CD4-positive, CD25-positive, alpha-beta regulatory T cell (primary cell): ENCODE measurements around the gene CAMK1D. TPM values are rescaled to one million over a fixed set of nuclear protein-coding genes. Genes with fewer than 3 reads are reported as not detected.
A peak's percentile ranks its signal among the peaks of the same experiment; 100 is the strongest.

Experiments
- ATAC-seq, 2 donors: fragments of 150-1000 bp; cut with Tn5 transposase; one replicate each; pipeline ENCODE4 v1.10.0; 2021; ENCODE audit warnings: low read depth in 2 of 2, moderate number of reproducible peaks in 2 of 2, moderate library complexity in 1 of 2
- DNase-seq, 3 donors: peaks; one replicate each; pipeline versions ENCODE4 v3.0.0 to v3.0.0-alpha.2; 2012 to 2022; ENCODE audit warnings: mixed read lengths in 1 of 3
- H3K27ac ChIP-seq: one replicate; pipeline ENCODE4 v1.7.0; 2013; ENCODE audit warnings: mild to moderate bottlenecking, low read length; ENCODE audit not compliant: insufficient read depth, poor library complexity, severe bottlenecking
- H3K27me3 ChIP-seq: one replicate; pipeline ENCODE4 v1.7.0; 2013; ENCODE audit warnings: low read length; ENCODE audit not compliant: control insufficient read depth, insufficient read depth
- H3K36me3 ChIP-seq: one replicate; pipeline ENCODE4 v1.7.0; 2013; ENCODE audit warnings: mild to moderate bottlenecking, low read length, moderate library complexity; ENCODE audit not compliant: control insufficient read depth, insufficient read depth
- H3K4me1 ChIP-seq: 2 replicates; pipeline ENCODE4 v1.7.0; 2013; ENCODE audit warnings: mild to moderate bottlenecking, low read length; ENCODE audit not compliant: insufficient read depth, control insufficient read depth, poor library complexity, severe bottlenecking
- H3K4me3 ChIP-seq: one replicate; pipeline ENCODE4 v1.7.0; 2013; ENCODE audit warnings: low read depth, mild to moderate bottlenecking, low read length, moderate library complexity
- H3K9me3 ChIP-seq, 2 experiments: 1 replicate in 1 of 2; 2 replicates in 1 of 2; pipeline ENCODE4 v1.7.0; 2013; ENCODE audit warnings: low read length in 2 of 2, mild to moderate bottlenecking in 1 of 2, moderate library complexity in 1 of 2; ENCODE audit not compliant: control insufficient read depth in 2 of 2
- H3K27ac Mint-ChIP-seq, 3 donors: one replicate each; pipeline ENCODE4 v1.8.0; 2020 to 2022; ENCODE audit warnings: mild to moderate bottlenecking in 3 of 3, mixed read lengths in 3 of 3, moderate library complexity in 2 of 3
- H3K27me3 Mint-ChIP-seq: one replicate; pipeline ENCODE4 v1.8.0; 2022; ENCODE audit warnings: mild to moderate bottlenecking, mixed read lengths
- H3K36me3 Mint-ChIP-seq: one replicate; pipeline ENCODE4 v1.8.0; 2020; ENCODE audit warnings: mixed read lengths
- H3K4me1 Mint-ChIP-seq, 4 donors: one replicate each; pipeline ENCODE4 v1.8.0; 2020 to 2022; ENCODE audit warnings: mixed read lengths in 4 of 4, mild to moderate bottlenecking in 1 of 4
- H3K4me3 Mint-ChIP-seq, 4 donors: one replicate each; pipeline ENCODE4 v1.8.0; 2020 to 2022; ENCODE audit warnings: mild to moderate bottlenecking in 4 of 4, mixed read lengths in 4 of 4, moderate library complexity in 3 of 4
- H3K9me3 Mint-ChIP-seq, 7 donors: one replicate each; pipeline ENCODE4 v1.8.0; 2020 to 2022; ENCODE audit warnings: mixed read lengths in 7 of 7, mild to moderate bottlenecking in 3 of 7, moderate library complexity in 2 of 7
- polyA plus RNA-seq, 4 donors: library from polyadenylated mRNA; unstranded; fragments of 300-500 nt; fragmentation: Illumina TruSeq; gene quantifications; one replicate each; pipeline ENCODE4 v1.2.3, GENCODE V29; 2021
- total RNA-seq: library from RNA; stranded (reverse); gene quantifications from one replicate; pipeline ENCODE4 v1.2.3, GENCODE V29; 2022

CAMK1D gene
- total and polyA plus RNA-seq, 5 donors from 2014 or later: 4.4 to 25.3 (median 5.2) TPM

- H3K9me3 ChIP-seq: no peaks in the 10 kb centered on the region
- no peak overlapping the region for H3K4me3 Mint-ChIP-seq
- H3K36me3 Mint-ChIP-seq: peaks cover 49% of the 10 kb centered on the region
- no peak overlapping the region for H3K4me3 ChIP-seq
- H3K4me1 ChIP-seq: no peaks in the 10 kb centered on the region
- H3K4me1 Mint-ChIP-seq: peaks cover 0 to 3% (median 0%) of the 10 kb centered on the region in 4 donors
- H3K27me3 Mint-ChIP-seq: no peaks in the 10 kb centered on the region
- DNase-seq (no peak), ATAC-seq (no peak)
- no peak overlapping the region for H3K27ac ChIP-seq
- H3K27ac Mint-ChIP-seq: peak overlapping the region in 1 of 3 donors; percentile 9
- H3K9me3 Mint-ChIP-seq: no peaks in the 10 kb centered on the region
- no peaks in the 10 kb centered on the region for H3K27me3 ChIP-seq
- H3K36me3 ChIP-seq: no peaks in the 10 kb centered on the region
Observed at GRCh38 chr10:12825260-12825849, 476.0 kb downstream of the CAMK1D start.

- Mint-ChIP-seq H3K27me3 (no peaks in the 10 kb centered on the region), H3K36me3 (peaks cover 53% of the 10 kb centered on the region), H3K4me1 (peaks cover 0 to 3% (median 0%) of the 10 kb centered on the region in 4 donors), H3K9me3 (no peaks in the 10 kb centered on the region), H3K4me3 (no peak overlapping the region), H3K27ac (peak overlapping the region in 1 of 3 donors; percentile 54)
- Histone ChIP-seq H3K27ac (no peak overlapping the region), H3K4me1 (no peaks in the 10 kb centered on the region), H3K27me3 (no peaks in the 10 kb centered on the region), H3K4me3 (no peak overlapping the region), H3K9me3 (no peaks in the 10 kb centered on the region), H3K36me3 (no peaks in the 10 kb centered on the region)
- ATAC-seq: no peak
- no peak for DNase-seq
Observed at GRCh38 chr10:12826800-12827372, 477.5 kb downstream of the CAMK1D start.

- Mint-ChIP-seq H3K4me1 (no peaks in the 10 kb centered on the region), H3K36me3 (peaks cover 42% of the 10 kb centered on the region), H3K27ac (no peak overlapping the region), H3K9me3 (no peaks in the 10 kb centered on the region), H3K27me3 (no peaks in the 10 kb centered on the region), H3K4me3 (no peak overlapping the region)
- Histone ChIP-seq H3K9me3 (no peaks in the 10 kb centered on the region), H3K27me3 (no peaks in the 10 kb centered on the region), H3K36me3 (no peaks in the 10 kb centered on the region), H3K27ac (no peak overlapping the region), H3K4me1 (no peaks in the 10 kb centered on the region), H3K4me3 (no peak overlapping the region)
- DNase-seq: no peak
- no peak for ATAC-seq
Observed at GRCh38 chr10:12828736-12829135, 479.4 kb downstream of the CAMK1D start.

GRCh38 chr10:12829831-12830390 lies 480.6 kb downstream of the CAMK1D start:
- H3K27me3 ChIP-seq: no peaks in the 10 kb centered on the region
- Mint-ChIP-seq H3K27ac (no peak overlapping the region), H3K9me3 (no peaks in the 10 kb centered on the region), H3K27me3 (no peaks in the 10 kb centered on the region), H3K4me3 (no peak overlapping the region), H3K4me1 (no peaks in the 10 kb centered on the region), H3K36me3 (peaks cover 33% of the 10 kb centered on the region)
- DNase-seq (no peak), ATAC-seq (no peak)
- no peak overlapping the region for H3K4me3 ChIP-seq
- H3K36me3 ChIP-seq: no peaks in the 10 kb centered on the region
- H3K27ac ChIP-seq: no peak overlapping the region
- no peaks in the 10 kb centered on the region for H3K4me1 ChIP-seq
- H3K9me3 ChIP-seq: no peaks in the 10 kb centered on the region

GRCh38 chr10:12832096-12832495 lies 482.7 kb downstream of the CAMK1D start:
- H3K27me3 Mint-ChIP-seq: no peaks in the 10 kb centered on the region
- no peaks in the 10 kb centered on the region for H3K36me3 ChIP-seq
- no peak overlapping the region for H3K27ac ChIP-seq
- H3K9me3 ChIP-seq: no peaks in the 10 kb centered on the region
- no peak for DNase-seq
- H3K27me3 ChIP-seq: no peaks in the 10 kb centered on the region
- no peak overlapping the region for H3K27ac Mint-ChIP-seq
- H3K4me3 Mint-ChIP-seq: peak overlapping the region in 1 of 4 donors; percentile 48
- no peak for ATAC-seq
- no peaks in the 10 kb centered on the region for H3K4me1 Mint-ChIP-seq
- no peaks in the 10 kb centered on the region for H3K9me3 Mint-ChIP-seq
- no peak overlapping the region for H3K4me3 ChIP-seq
- H3K4me1 ChIP-seq: no peaks in the 10 kb centered on the region
- H3K36me3 Mint-ChIP-seq: peaks cover 19% of the 10 kb centered on the region

GRCh38 chr10:12833451-12833850 lies 484.1 kb downstream of the CAMK1D start:
- H3K9me3 ChIP-seq: no peaks in the 10 kb centered on the region
- H3K27ac ChIP-seq: no peak overlapping the region
- no peaks in the 10 kb centered on the region for H3K4me1 ChIP-seq
- Mint-ChIP-seq H3K36me3 (peaks cover 12% of the 10 kb centered on the region), H3K27me3 (no peaks in the 10 kb centered on the region), H3K4me3 (no peak overlapping the region), H3K9me3 (no peaks in the 10 kb centered on the region), H3K27ac (no peak overlapping the region), H3K4me1 (no peaks in the 10 kb centered on the region)
- H3K4me3 ChIP-seq: no peak overlapping the region
- no peaks in the 10 kb centered on the region for H3K27me3 ChIP-seq
- no peak for DNase-seq
- no peak for ATAC-seq
- H3K36me3 ChIP-seq: no peaks in the 10 kb centered on the region

- H3K9me3 Mint-ChIP-seq: no peaks in the 10 kb centered on the region
- H3K36me3 Mint-ChIP-seq: peaks cover 7% of the 10 kb centered on the region
- Histone ChIP-seq H3K36me3 (no peaks in the 10 kb centered on the region), H3K27ac (no peak overlapping the region), H3K4me3 (no peak overlapping the region), H3K4me1 (no peaks in the 10 kb centered on the region), H3K9me3 (no peaks in the 10 kb centered on the region), H3K27me3 (no peaks in the 10 kb centered on the region)
- H3K27me3 Mint-ChIP-seq: peaks cover 2% of the 10 kb centered on the region
- H3K4me3 Mint-ChIP-seq: no peak overlapping the region
- ATAC-seq (no peak), DNase-seq (no peak)
- no peak overlapping the region for H3K27ac Mint-ChIP-seq
- no peaks in the 10 kb centered on the region for H3K4me1 Mint-ChIP-seq
Observed at GRCh38 chr10:12834116-12834665, 484.8 kb downstream of the CAMK1D start.

GRCh38 chr10:12834721-12835120 lies 485.4 kb downstream of the CAMK1D start:
- peaks cover 7% of the 10 kb centered on the region for H3K36me3 Mint-ChIP-seq
- no peak overlapping the region for H3K4me3 Mint-ChIP-seq
- H3K9me3 ChIP-seq: no peaks in the 10 kb centered on the region
- H3K36me3 ChIP-seq: no peaks in the 10 kb centered on the region
- ATAC-seq (no peak), DNase-seq (no peak)
- H3K4me3 ChIP-seq: no peak overlapping the region
- peaks cover 4% of the 10 kb centered on the region for H3K27me3 Mint-ChIP-seq
- no peak overlapping the region for H3K27ac Mint-ChIP-seq
- peaks cover 0 to 2% (median 0%) of the 10 kb centered on the region in 7 donors for H3K9me3 Mint-ChIP-seq
- no peaks in the 10 kb centered on the region for H3K4me1 Mint-ChIP-seq
- no peak overlapping the region for H3K27ac ChIP-seq
- no peaks in the 10 kb centered on the region for H3K4me1 ChIP-seq
- no peaks in the 10 kb centered on the region for H3K27me3 ChIP-seq
